ENCODE data around the gene OR6J1.
"Not testable (repeated sequence)": the region's sequence is repeated elsewhere in the genome, so short reads cannot be mapped to it uniquely, and the experiment has no call there.

OR6J1 gene

GRCh38 chr14:22601996-22602395, 42.2 kb downstream of the OR6J1 start:
- no peak for DNase-seq

GRCh38 chr14:22601456-22601855, 42.7 kb downstream of the OR6J1 start:
- no peak for DNase-seq

DNA sequence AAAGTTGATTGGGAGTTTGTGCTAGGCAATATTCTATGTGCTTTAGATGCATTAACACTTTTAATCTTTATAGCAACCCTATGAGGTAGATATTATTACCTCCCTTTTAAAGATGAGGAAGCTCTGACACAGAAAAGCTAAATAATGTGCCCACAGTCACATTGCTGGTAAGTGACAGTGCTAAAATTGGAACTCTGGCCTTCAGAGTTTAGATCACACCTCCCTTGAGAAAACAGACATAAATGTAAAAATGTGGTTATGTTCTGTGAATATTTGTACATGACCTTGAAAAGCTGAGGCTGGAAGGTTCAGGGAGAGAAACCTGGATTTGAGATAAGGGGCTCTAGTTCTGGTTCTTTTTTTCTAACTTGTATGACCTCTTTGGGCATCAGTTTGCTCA, 44.1 kb downstream of the OR6J1 start:
- DNase-seq: no peak

GRCh38 chr14:22599349-22599748, 44.8 kb downstream of the OR6J1 start:
- DNase-seq: no peak

DNA sequence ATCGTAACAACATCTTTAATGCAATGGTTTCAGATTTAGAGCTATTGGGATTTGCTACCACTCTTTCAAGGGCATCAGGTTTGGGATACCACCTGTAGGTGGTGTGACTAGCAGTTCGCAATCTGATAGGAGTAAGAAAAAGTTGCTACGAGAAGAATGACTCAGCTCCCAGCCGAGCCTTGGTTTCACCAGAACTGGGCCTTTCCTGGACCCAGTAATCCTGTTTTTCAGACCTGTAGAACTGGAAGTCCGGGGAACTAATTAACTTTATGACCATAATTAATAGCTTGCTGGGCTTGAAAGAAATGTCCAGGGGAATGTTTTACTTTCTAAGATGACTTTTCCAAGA, 45.3 kb downstream of the OR6J1 start:
- no peak for DNase-seq

DNA sequence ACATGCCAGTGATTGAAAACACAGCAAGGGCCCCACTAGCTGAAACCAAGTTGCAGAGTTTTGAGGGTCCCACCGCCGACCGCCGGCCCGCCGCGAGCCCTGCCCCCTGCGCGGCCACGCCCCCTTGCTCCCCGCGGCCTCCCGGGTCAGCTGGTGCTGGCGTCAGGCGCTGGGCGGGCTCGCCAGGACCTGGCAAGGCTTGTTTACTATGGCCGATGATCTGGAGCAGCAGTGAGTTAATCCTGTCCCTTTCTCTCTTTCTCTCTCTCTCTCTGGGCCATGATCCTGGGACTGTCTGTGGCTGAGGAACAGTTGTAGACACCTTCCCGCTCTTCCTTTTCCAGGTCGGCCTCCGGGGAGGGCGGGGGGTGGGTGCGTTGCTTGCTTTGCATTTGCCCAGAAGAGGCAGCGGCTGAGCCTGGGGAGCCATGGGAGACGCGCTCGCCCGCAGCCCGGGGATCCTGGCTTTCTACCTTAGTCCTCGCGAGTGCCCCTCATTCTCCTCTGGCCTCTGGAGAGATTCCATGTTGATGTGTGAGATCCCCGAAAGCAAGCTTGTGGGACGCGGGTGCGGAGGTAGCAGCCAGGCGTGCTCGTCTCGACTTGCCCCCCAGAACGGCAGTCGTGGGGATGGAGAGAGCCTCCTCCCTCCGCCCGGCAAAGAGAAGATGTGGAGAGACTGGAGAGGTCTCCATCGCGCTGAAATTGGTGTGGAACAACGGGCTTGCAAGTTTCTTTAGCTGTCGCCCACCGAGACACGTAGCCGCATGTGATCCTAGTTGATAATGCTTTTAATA, 45.9 kb downstream of the OR6J1 start, which contains the start of gene ABHD4:
Gene ABHD4 (plus strand): TSS at position 202 of the 797 bp plus-strand sequence. CDS start 7 bp downstream, at position 209.
- DNase-seq: peak; percentile 19

DNA sequence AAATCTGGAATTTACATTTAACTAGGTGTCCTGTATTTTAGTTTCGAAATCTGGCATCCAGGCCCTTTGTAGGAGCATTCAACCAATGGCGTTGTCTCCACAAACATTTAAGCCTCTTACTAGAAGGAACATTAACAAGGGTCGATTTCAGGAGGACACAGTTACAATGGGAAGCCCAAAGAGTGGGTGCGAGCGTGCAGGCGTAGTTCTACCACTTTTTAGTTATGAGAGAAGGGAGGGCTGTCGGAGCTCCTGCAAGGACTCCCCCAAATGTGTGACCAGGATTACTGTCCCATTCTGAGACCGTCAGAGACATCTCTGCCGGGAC, 46.4 kb downstream of the OR6J1 start:
- DNase-seq: no peak

- no peak for DNase-seq
These were observed 46.9 kb downstream of the OR6J1 start for GRCh38 chr14:22597265-22597664.

DNA sequence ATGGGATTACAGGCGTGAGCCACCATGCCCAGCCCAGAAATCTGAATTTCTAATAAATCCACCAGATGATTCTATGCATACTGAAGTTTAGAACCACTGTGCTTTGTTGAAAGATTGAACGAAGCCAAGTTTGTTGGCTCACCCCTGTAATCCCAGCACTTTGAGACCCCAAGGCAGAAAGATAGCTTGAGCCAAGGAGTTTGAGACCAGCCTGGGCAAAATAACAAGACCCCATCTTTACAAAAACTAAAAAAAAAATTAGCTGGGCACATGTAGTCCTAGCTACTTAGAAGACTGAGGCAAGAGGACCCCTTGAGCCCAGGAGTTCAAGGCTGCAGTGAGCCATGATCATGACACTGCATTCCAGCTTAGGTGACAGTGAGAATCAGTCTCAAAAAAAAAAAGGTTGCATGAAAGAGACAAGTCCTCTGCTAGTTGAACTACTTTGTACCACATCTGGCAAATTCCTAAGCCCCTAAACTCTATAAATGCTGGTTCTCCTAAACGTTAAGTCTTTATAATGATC, 47.7 kb downstream of the OR6J1 start:
- DNase-seq: no peak

DNA sequence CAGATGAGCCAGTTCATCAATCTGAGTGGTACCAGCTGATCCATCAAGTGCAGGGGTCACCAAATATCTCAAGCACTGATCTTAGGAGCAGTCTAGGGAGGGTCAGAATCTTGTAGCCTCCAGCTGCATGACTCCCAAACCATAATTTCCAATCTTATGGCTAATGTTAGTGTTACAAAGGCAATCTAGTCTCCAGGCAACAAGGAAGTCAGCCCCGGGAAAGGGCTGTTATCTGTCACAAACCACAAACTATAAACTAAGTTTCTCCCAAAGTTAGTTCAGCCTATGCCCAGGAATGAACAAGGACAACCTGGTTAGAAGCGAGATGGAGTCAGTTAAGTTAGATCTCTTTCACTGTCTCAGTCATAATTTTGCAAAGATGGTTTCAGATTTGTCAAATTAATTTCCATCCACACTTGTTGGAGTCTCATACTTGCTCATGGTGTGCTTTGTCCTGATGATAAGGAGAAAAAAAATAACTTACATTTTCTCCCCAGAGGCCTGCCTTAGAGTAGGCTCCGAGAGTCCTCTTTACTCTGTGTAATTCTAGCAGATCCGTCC, 49.9 kb downstream of the OR6J1 start:
- DNase-seq: no peak

DNA sequence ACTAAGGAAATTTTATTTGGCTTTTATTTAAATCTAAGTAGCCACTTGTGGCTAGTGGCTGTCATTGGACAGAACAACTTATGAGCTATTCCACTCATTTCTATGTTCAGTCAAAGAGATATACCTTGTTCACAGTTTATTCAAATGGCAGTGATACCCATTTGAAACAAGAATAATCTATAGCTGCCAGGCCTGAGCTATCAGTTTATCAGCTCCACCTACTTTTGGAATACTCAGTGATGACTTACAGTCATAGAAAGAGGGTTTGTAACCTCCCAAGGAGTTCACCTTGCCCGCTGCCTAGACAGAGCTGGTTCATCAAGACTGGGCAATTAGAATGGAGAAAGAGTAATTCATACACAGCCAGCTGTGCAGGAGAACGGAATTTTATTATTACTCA, 50.6 kb downstream of the OR6J1 start:
- no peak for DNase-seq

DNA sequence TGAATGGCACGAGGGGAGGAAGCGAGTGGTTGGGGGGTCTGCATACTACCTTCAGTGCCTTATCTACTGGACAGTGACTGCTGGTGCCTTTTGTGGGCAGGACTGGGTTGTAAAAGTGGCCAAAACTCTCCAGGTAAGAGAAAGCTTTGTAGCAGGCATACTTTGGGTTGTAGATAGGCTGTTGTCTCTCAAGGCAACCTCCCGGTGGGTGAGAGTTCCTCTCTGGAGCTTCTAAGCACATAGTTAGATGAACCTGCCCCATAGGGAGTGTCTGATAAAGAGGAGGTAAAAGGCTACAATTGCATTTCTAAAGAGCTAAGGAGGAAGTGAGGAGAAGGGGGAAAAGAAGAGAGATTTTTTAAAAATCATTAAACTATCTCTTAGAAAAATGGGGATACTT, 51.0 kb downstream of the OR6J1 start:
- no peak for DNase-seq

DNA sequence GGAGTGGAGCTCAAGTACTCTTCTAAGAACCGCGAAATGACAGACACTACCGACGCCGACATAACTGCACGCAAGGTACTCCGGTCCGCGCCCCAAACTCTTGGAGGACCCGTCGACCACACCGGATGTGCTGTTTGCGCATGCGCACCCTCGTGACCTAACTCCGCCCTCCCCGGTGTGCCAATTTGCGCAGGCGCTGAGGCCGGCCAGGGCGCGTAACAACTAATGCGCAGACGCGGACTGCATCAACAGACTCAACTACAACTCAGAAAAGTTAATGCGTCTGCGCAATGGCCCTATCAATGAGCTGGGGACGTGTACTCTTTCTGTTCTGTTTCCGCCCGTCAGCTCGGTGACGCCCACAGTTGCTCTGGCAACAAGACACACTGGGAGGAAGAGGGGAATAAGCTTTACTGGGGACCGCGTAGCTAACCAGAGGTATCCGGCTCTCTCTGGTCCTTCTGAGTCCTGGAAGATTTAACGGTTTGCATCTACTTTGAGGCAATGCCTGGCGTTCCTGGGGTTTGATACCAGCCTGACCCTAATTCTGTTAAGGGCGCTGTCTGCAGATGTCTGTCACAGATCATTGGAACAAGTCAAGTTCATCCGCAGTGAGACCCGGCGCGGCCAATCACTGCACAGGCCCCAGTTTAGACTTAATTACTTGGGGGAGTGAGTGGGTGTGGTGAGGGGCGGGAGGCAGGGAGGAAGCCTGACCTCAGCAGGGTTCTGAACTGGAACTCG, 54.9 kb downstream of the OR6J1 start, which contains the start of gene DAD1:
Gene DAD1 (minus strand): TSS at position 129 of the 744 bp plus-strand sequence. CDS start 67 bp downstream, at position 62.
- DNase-seq: peak; percentile 98

GRCh38 chr14:22588526-22589095, 55.5 kb downstream of the OR6J1 start:
- no peak for DNase-seq

- not testable (repeated sequence) for DNase-seq
These were observed 56.3 kb downstream of the OR6J1 start for GRCh38 chr14:22587677-22588422.

DNA sequence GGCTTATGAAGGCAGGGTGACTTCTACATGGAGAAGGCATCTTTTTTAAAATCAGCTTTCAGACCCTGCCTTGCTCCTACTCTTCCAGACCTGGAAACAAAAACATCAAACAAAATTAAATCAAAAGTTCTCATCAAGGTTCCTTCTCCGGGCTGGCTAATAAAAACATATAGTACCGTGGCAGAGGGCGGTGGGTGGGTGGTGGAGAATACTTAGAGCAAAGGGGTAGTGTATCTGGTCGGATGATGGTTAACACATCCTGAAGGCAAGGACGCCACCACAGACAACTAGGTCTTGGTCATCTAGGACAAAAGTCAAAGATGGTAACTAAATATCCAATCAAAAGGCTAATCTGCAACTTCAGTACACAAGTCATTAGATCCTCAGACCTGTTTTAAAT, 56.9 kb downstream of the OR6J1 start:
- DNase-seq: no peak

DNA sequence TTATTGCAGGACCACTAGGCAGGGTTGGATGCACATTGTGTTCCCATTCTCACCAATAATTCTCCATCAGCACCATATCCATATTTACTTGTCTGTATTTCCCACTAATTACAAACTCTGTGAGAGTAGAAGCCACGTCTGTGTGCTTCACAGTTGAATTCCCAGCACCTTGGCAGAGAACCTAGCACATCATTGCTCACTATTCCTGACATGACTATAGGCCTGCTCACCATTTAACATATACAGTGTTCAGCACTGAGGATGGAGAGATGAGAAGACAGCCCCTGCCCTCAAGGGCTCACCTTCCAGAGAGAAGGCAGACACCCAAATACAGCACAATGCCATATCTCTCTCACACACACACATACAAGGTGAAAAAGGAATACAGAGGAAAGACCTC, 60.2 kb downstream of the OR6J1 start:
- no peak for DNase-seq

Data from DMS 273 treated with DMSO at 0.1 percent for 48 hours (cell line).